ENCODE measurements around the gene GAS6. TPM values are rescaled to one million over a fixed set of nuclear protein-coding genes. Genes with fewer than 3 reads are reported as not detected.
"Not testable (repeated sequence)": the region's sequence is repeated elsewhere in the genome, so short reads cannot be mapped to it uniquely, and the experiment has no call there.

Gene GAS6
- total RNA-seq (2021; ENCODE audit: unreplicated experiment) (28.1 TPM), Bru-seq, nascent RNA (percentile 50 among the genes with signal in this experiment), BruChase-seq, experiment 1, labeled RNA remaining after a 2-hour chase (percentile 65 among the genes with signal in this experiment), BruChase-seq, experiment 2, labeled RNA remaining after a 6-hour chase (percentile 61 among the genes with signal in this experiment)
- 27.9 TPM for polyA plus RNA-seq (2012; ENCODE audit: insufficient read length)
- long read RNA-seq, transcript GAS6-201 (15 exons, 2,490 nt), result major isoform, 48 of 151 reads
- long read RNA-seq, transcript GAS6-204 (1 exons, 2,646 nt), result minor isoform, 39 of 151 reads
- long read RNA-seq, partial matches to known transcripts, result 42 of 151 reads
- long read RNA-seq, other reads (novel, unspliced or antisense), result 22 of 151 reads

- H3K27ac ChIP-seq (ENCODE audit: low read length), result peak within 1 kb of the TSS; percentile 51
- intact Hi-C loops (cut with micrococcal nuclease; ENCODE audit: unreplicated experiment), result no loop called here
- H3K36me3 ChIP-seq (ENCODE audit: control insufficient read depth, insufficient read depth, low read length), result no peaks in the 10 kb centered on the region
- TF ChIP-seq, protein P1, sequence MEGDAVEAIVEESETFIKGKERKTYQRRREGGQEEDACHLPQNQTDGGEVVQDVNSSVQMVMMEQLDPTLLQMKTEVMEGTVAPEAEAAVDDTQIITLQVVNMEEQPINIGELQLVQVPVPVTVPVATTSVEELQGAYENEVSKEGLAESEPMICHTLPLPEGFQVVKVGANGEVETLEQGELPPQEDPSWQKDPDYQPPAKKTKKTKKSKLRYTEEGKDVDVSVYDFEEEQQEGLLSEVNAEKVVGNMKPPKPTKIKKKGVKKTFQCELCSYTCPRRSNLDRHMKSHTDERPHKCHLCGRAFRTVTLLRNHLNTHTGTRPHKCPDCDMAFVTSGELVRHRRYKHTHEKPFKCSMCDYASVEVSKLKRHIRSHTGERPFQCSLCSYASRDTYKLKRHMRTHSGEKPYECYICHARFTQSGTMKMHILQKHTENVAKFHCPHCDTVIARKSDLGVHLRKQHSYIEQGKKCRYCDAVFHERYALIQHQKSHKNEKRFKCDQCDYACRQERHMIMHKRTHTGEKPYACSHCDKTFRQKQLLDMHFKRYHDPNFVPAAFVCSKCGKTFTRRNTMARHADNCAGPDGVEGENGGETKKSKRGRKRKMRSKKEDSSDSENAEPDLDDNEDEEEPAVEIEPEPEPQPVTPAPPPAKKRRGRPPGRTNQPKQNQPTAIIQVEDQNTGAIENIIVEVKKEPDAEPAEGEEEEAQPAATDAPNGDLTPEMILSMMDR (IDR thresholded peaks at IDR 0.05), result peak; percentile 10
- TF ChIP-seq SIN3A (IDR thresholded peaks at IDR 0.05; ENCODE audit: borderline replicate concordance, insufficient read depth, low read depth, low read length) (no peak), POLR2AphosphoS5 (IDR thresholded peaks at IDR 0.05; ENCODE audit: low read depth, low read length) (no peak), REST (IDR thresholded peaks at IDR 0.05; ENCODE audit: insufficient read depth in 1 of 2, low read depth in 2 of 2, low read length in 1 of 2) (no peak)
- CTCF ChIA-PET, result no interaction called here
- POLR2A ChIA-PET, result no interaction called here
- in situ Hi-C loops (cut with HindIII; ENCODE audit: low pct_unique_long_range_greater_than_20kb, low sequenced_read_pairs), result no loop called here
- ATAC-seq (peak; percentile 84), DNase-seq (ENCODE audit: low read depth, low spot score) (no peak)
- peaks cover 3% of the 10 kb centered on the region; the same call in 1 of the 2 replicates for H3K4me1 ChIP-seq (ENCODE audit: control insufficient read depth, insufficient read depth, low read length)
- H3K9me3 ChIP-seq (ENCODE audit: control insufficient read depth, insufficient read depth, low read depth, low read length), result no peaks in the 10 kb centered on the region
- peak within 1 kb of the TSS; percentile 57 to 69 for H3K4me3 ChIP-seq (ENCODE audit: low read depth in 2 of 2, low read length in 2 of 2)
- no peaks in the 10 kb centered on the region; the same call in 1 of the 2 replicates for H3K27me3 ChIP-seq (ENCODE audit: control insufficient read depth, insufficient read depth, low read length)
- no TSS peak for BruUV-seq (replicated peaks)
Observed at GRCh38 chr13:113863524-113864272, at the start of gene GAS6. TSS of gene GAS6 (minus strand) at chr13:113864076. CDS start at chr13:113863920, 156 bp downstream.

- intact Hi-C loops (cut with micrococcal nuclease; ENCODE audit: unreplicated experiment); in situ Hi-C loops (cut with HindIII; ENCODE audit: low pct_unique_long_range_greater_than_20kb, low sequenced_read_pairs); DNase-seq (ENCODE audit: low read depth, low spot score); BruUV-seq (replicated peaks); H3K9me3 ChIP-seq (ENCODE audit: control insufficient read depth, insufficient read depth, low read depth, low read length); CTCF ChIA-PET; H3K4me1 ChIP-seq (ENCODE audit: control insufficient read depth, insufficient read depth, low read length); H3K27ac ChIP-seq (ENCODE audit: low read length); POLR2A ChIA-PET; H3K27me3 ChIP-seq (ENCODE audit: control insufficient read depth, insufficient read depth, low read length); H3K4me3 ChIP-seq (ENCODE audit: low read depth in 2 of 2, low read length in 2 of 2); H3K36me3 ChIP-seq (ENCODE audit: control insufficient read depth, insufficient read depth, low read length); ATAC-seq: not testable (repeated sequence)
Observed at GRCh38 chr13:113913408-113913807, 49.5 kb upstream of the GAS6 start.

DNA sequence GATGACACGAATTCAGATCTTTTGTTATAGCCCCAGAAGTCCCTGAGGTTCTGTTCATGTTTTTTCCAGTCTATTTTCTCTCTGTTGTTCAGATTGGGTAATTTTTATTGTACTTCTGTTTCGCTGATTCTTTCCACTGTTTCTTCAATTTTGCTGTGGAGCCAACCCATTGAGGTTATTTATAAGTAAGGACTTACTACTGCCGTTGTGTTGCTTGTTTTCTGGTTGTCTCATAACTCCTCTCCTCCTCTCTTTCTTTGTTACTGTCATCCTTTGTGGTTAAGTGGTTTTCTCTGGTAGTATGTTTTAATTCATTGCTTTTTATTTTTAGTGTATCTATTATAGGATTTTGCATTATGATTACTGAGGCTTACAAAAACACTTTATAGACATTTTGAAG lies 48.7 kb upstream of the GAS6 start:
- no TSS peak for BruUV-seq (replicated peaks)

More for the DNA sequence above, 48.7 kb upstream of the GAS6 start:
- H3K27ac ChIP-seq (ENCODE audit: low read length), result no peak overlapping the region
- no peak for ATAC-seq
- no peak for DNase-seq (ENCODE audit: low read depth, low spot score)
- no peaks in the 10 kb centered on the region for H3K27me3 ChIP-seq (ENCODE audit: control insufficient read depth, insufficient read depth, low read length)
- in situ Hi-C loops (cut with HindIII; ENCODE audit: low pct_unique_long_range_greater_than_20kb, low sequenced_read_pairs) (no loop called here), intact Hi-C loops (cut with micrococcal nuclease; ENCODE audit: unreplicated experiment) (no loop called here)
- TF ChIP-seq, protein P1 (IDR thresholded peaks at IDR 0.05), result no peak
- TF ChIP-seq POLR2AphosphoS5 (IDR thresholded peaks at IDR 0.05; ENCODE audit: low read depth, low read length) (no peak), TCF7L2 (IDR thresholded peaks at IDR 0.05; ENCODE audit: low read depth, low read length) (no peak), REST (IDR thresholded peaks at IDR 0.05; ENCODE audit: insufficient read depth in 1 of 2, low read depth in 2 of 2, low read length in 1 of 2) (no peak), SIN3A (IDR thresholded peaks at IDR 0.05; ENCODE audit: borderline replicate concordance, insufficient read depth, low read depth, low read length) (no peak)
- ChIA-PET CTCF (no interaction called here), POLR2A (no interaction called here)
- H3K4me3 ChIP-seq (ENCODE audit: low read depth in 2 of 2, low read length in 2 of 2), result no peak overlapping the region
- no peaks in the 10 kb centered on the region for H3K36me3 ChIP-seq (ENCODE audit: control insufficient read depth, insufficient read depth, low read length)
- H3K4me1 ChIP-seq (ENCODE audit: control insufficient read depth, insufficient read depth, low read length), result no peaks in the 10 kb centered on the region
- H3K9me3 ChIP-seq (ENCODE audit: control insufficient read depth, insufficient read depth, low read depth, low read length), result no peaks in the 10 kb centered on the region
